Hematopoietic multipotent progenitor cell treated with erythropoietin and hydrocortisone succinate and interleukin-3 and kit ligand, for 6 days (in vitro differentiated cells): ENCODE results near the gene PRSS12.
A peak's percentile ranks its signal among the peaks of the same experiment; 100 is the strongest.
"Not testable (repeated sequence)": the region's sequence is repeated elsewhere in the genome, so short reads cannot be mapped to it uniquely, and the experiment has no call there.

ENCODE experiments used
- DNase-seq: peaks from one replicate; pipeline ENCODE4 v3.0.0-alpha.2; 2015

The PRSS12 gene

DNA sequence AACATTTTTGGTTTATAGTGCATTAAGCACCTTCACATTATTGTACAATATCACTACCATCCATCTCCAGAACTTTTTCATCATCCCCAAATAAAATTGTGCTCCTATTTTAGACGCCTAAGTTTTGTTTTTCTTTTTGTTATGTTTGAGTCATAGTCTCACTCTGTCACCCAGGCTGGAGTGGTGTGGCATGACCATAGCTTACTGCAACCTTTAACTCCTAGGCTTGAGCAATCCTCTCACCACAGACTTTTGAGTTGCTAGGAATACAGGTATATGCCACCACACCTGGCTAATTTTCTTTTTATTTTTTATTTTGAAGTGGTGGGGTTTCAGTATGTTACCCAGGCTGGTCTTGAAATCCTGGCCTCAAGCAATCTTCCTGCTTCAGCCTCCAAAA is 33.9 kb downstream of the PRSS12 start:
- DNase-seq = no peak

DNA sequence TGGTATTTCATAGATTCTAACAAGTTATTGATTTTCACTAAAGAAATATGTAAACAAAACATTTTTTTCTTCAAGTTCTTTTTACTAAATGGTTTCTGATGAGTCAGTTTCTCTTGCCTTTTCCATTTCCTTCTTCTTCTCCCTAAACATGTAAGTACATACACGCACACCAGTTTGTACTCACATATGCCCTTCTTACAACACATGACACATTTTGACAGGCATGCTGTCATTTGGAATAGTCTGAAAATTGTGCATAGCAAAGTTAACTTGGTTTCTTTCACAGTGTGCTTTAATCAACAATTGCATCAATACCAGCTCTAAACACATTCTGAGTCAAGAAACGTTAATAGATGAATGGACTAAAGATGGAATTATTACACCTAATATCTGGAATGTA is 35.1 kb downstream of the PRSS12 start:
- DNase-seq = no peak

DNA sequence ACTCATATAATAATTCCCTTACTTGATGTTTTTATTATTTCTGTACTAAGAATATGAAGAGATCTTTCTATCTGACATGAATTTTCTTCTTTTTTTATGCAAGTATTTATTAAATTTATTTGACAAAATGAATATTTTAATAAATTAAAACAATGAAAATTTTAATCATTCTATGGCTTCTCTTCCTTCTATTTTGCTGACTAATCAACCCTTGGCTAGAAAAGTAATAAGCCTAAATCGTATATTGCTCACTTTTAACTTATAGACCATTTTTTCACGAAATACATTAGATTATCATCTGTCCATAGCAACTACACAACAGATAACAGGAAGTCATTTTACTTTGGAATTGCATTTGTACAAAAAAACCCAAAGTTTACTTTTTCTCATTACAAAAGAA is 38.6 kb downstream of the PRSS12 start:
- DNase-seq = no peak

DNA sequence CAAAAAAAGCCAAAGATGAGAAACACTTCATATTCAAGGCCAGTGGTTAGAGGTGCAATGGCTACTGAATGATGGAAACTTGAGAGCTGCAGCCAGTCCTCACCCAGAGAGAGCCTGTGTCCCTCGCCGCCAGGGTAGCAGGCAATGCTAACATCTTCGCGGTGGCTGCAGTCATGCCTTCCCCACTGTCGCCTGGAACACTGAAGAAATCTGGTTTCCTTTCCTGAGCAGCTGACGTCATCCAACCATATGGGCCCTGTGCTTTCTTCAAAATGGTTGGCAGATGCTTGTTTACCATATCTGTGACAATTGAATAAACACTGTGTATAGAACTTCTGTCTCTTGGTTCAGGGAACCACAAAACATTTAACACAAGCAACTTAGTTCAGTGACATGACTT is 39.7 kb downstream of the PRSS12 start:
- no peak for DNase-seq

DNA sequence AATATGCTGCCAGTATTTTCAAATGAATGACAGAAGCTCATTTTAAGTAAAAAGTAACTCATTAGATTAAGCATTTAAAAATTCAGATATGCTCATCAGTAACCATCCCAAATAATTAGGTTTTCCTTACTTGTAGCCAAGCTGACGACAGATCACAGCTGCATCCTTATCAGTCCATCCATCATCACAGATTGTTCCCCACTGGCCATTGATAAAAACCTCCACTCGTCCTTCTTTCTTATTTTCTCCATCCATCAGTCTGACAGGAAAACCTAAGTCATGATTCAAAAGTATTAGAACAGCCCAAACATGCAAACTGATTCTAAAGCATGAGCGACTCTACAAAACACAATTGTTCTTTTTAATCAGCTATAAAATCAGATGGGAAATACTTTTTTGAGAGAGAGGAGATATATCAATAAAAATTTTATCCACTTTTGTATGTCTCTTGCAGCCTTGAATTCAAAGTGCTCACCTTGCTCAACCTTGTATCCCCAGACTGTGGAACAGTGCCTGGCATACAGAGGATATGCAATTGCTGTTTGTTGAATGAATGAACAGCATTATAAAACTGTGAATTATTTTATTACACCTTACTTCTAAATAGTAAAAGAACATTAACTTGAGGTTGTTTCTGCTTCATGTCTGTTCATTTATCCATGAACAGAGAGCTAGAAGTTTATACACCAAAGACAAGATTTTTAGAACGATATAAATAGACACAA is 44.3 kb downstream of the PRSS12 start:
- DNase-seq = no peak

DNA sequence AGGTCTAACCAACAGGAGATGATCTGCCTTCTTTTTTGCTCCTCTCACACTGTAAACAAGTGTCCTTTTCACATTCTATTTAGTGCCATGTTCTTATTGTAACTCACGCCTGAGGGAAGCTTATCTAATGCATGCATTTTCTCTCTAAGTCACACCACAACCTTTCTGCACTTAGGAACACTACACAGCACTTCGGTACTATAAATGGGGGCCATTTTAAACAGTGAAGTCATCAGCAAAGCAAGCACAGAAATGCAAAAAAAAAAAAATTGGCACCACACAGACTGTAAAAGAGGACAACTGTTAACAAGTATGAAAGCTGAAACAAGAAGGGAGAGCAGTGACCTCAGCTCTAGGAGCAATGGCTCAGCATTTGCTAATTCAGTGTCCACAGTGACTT is 45.2 kb downstream of the PRSS12 start:
- DNase-seq = no peak

DNA sequence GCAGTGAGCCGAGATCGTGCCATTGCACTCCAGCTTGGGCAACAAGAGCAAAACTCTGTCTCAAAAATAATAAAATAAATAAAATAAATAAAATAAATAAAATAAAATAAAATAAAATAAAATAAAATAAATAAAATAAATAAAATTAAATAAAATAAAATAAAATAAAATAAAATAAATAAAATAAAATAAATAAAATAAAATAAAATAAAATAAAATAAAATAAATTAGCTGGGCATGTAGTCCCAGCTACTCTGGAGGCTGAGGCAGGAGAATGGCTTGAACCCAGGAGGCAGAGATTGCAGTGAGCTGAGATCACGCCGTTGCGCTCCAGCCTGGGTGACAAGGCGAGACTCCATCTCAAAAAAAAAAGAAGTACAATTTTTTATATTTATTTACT is 53.2 kb downstream of the PRSS12 start:
- not testable (repeated sequence) for DNase-seq

DNA sequence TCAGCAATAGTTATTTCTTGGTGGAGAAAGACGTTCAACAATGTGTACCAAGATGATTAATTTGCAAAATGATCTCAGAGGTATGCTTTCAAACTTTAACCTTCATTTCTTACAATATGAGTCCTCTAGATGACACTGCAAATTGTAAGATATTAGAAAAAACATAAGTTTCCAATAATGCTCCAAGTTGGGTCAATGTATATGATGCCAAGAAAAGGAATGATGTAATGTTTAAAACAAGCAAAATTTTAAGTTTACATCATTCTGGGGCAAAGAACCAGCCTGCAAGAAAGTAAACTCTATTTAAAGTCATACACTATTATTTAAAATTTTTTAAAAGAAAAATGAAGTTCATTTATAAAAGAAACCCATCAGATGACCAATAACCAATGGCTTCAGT is 56.1 kb downstream of the PRSS12 start:
- DNase-seq = no peak

DNA sequence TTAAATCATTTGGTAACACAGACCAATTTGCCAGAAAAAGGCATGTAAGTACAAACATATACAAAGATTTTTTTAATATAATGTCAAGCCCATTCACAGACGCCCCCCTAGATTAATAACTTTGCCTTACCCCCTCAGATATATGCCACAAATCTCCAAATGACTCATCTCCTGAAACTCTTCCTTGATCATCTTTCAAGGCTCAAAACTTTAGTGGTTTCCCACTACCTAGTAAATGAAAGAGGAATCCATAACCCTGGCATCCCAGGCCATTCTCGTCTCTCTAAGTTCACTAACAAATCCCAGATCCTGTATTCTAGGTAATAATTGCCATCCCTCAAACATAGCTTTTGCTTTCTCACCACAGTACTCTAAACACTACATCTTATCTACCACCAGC is 61.9 kb downstream of the PRSS12 start:
- DNase-seq = no peak

DNA sequence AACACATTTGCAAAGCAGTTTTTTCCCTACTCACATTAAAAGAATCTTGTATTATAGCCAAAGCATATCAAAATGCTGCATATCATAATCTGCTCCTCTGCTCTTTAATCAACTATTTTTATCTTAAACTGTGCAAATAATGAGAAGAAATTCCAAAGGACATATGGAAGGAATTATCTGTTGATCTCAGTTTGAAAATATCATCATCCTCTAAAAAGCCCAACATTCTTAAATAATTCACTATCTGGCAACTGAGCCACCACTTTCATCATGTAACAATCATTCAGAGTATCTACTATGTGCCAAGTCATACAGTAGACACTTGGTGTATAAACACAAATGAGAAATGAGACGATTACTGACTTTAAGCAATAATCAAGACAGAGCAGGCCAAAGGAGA is 63.0 kb downstream of the PRSS12 start:
- DNase-seq = no peak

DNA sequence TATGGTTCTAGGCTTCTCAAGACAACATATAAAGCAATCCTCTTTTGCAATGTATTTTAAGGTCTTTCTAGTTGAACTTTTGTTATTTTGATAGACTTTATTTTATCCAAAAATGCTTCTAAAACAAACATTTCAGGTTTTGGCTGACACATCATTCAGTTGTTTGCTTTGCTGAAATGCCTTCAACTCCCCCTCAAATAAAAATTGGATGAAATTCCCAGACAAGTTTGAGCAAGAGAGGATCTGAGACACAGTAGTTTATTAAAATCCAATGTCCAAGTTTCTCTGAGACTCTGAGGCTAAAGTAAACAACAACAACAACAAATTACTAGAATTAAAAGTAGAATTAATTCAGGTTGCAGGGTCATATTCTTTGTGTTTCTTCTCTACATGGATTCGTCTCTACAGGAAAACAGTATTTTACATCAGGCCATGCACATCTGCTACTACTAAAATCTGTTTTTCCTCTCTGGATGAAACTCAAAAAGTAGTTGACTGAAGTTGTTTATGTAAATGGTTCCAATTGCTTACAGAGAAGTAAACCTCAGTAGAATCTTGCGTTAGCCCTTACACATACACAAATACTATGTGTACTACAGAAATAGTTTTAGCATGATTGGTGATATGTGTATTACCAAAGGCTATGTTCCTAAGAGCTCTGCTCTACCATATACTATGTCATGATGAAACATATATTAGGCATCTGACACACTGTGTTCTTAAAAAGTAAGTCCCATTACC is 64.9 kb downstream of the PRSS12 start:
- no peak for DNase-seq

DNA sequence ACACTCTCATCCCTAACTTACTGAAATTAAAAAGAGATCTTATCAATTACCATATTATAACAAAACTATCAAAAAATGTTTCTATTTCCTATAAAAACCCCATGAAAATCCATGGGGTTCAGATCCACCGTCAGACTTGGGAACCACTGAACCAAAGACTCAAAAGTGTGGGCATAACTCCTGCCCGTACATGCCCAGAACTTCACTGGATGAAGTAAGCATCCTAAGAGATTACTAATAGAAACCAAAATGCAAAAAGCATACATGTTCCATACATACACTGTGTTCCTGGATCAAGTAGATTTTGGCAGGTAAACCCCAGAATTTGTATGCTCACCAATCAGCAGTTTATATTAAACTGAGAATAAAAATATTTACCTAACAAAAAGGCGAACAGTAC is 66.1 kb downstream of the PRSS12 start:
- no peak for DNase-seq

DNA sequence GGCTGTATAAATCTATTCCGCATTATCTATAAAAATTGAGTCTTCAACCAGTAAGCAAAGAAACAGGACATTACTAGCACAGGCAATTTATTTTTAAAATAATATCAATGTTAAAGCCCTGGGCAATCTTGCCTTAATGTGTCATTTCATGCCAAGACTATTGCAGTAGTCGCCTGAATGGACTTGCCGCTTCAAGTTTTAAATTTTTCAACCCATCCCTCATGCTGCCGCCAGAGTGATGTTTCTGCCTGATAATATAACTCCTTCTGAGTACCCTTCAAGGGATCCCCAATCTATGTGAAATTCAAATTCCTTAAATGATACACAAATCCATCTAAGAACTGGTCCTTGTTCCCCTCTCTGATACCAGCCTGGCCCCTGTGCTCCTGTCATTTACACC is 66.9 kb downstream of the PRSS12 start:
- DNase-seq = no peak

DNA sequence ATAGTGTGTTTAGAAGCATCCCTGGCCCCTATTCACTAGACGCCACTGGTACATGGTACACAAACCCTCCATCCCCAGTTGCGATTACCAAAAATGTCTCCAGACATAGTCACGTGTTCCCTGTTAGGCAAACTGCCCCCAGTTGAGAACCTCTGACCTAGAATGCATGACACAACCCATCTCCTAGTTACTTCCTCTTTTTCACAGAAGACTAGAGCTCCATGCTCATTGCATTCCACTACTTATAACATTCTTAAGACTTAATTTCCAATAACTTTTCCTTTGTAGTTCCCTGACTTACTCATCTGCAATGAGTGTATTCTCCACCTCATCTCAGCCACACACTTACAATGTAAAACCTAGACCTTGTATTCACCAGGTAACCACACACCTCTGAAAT is 68.6 kb downstream of the PRSS12 start:
- peak; percentile 56 for DNase-seq

DNA sequence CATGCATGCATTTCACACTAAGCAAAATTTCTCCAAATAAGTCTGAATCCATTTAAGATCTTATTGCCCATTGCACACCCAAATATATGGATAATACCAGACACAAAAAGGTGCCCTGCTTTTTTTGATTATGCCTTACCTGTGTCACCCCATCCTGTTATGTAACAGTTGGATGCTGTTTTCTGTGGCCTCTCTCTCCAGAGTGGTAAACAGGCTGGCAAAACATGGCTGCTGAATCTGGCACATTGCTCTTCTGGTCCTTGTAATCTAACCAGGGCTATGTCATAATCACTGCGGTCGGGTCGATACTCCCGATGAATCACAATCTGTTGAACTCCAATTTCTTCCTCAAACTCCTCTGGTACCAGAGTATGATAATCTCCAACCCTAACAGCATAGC is 70.1 kb downstream of the PRSS12 start:
- peak; percentile 44 for DNase-seq

DNA sequence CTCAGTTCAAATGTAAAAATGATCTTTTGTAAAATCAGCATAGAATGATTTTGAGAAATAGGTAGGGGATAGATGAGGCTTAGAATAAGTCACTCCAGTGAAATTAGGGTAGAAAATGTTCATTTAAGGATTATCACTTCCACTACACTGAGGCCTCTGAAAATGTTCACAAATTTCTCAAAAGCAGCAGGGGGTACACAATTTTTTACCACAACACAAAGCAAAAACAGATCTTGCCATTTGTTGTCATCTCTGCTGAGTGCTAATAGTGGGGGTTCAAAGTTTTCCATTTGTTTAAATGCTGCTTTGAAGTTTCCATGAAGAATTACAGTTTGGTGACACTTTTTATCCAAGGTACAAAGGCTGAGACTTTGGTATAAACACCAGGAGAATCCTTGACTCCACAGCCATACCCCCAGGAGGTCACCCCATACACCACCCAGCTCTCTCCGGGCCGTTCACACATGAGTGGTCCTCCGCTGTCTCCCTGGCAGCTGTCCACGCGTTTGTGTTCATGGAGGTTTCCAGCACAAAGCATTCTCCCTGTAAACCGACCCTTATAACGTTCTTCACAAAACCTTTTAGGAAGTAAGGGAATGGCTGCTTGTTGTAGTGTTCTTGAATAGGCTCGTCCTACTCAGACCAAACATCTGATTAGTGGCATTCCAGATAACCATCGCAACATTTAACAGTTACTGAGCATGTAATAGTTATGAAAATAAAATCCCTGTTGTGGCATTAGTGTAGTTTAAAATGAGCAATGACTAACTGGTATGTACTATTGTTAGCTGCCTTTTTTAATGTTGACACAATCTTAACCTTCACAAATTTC is 71.0 kb downstream of the PRSS12 start:
- peak; percentile 59 for DNase-seq

DNA sequence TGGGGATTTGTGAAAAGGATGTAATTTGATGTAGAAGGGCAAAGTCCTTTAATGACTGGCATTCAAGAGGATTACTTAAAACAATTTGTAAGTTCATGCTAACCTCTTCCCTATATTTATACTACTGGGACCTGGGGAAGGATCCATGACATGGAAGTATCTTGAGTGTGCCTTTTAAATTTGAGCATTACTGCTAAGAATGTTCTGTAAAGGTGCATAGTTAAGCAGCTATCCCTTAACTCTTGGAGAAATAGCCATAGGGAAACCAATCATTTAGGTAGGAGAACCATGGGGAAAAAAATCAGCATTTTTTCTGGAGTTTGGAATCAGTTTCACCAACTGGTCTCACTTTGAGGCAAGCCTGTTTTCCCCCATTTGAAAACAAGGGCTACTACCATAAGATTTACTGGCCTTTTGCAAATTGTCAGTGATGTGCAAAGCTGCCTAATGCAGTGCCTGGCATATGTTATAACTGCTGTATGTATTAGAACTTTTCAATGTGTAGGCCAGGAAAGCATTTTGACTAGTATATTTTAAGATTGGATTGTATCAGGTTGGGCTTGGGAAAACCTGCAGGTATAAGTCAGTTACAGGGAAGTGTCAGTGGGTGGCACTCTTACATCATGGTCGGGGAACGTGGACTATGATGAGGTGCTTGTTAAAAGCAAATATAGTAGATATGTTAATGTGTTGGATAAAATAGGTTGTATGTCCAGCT is 72.1 kb downstream of the PRSS12 start:
- DNase-seq = peak; percentile 82

DNA sequence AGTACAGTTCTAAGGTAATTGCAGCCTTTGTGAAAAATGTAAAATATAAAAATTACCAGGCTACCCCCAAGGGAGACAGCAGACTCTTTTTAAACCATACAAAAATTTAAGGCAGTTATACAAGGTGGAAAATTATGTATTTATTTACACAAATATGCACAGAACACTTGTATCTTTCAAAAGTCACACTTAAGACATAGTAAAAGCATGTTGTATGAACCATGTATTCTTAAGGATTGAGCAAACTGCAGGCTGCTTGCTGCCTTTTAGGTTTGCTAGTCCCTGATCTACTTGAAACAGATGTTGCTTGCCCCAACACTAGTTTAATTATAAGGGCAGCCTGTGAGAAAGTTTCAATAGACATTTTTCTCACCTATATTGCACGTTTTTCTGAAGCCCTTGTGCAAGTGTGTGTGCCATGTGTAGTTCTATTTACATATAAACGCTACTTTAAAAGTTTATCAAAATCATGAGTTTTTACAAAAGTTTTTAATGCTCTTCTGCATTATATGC is 72.8 kb downstream of the PRSS12 start:
- peak; percentile 37 for DNase-seq

DNA sequence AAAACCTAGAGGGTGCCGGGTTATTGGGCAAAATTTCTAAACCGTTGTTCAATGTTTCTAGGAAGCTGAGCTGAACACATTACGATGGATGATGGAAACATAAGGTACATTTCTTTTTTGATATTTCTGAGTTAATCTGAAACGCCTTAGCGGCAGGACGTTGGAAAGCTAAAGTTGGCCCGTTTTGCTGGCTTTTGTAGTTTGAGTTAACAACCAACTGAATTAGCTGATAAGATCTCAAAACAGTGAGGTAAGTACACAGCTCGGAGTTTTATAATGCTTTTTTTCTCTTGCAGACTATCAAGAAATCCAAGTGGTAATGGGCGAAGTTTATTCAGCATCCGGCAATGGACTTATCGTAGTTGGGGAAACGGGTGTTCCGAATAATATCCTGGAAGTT is 73.5 kb downstream of the PRSS12 start:
- peak; percentile 59 for DNase-seq

DNA sequence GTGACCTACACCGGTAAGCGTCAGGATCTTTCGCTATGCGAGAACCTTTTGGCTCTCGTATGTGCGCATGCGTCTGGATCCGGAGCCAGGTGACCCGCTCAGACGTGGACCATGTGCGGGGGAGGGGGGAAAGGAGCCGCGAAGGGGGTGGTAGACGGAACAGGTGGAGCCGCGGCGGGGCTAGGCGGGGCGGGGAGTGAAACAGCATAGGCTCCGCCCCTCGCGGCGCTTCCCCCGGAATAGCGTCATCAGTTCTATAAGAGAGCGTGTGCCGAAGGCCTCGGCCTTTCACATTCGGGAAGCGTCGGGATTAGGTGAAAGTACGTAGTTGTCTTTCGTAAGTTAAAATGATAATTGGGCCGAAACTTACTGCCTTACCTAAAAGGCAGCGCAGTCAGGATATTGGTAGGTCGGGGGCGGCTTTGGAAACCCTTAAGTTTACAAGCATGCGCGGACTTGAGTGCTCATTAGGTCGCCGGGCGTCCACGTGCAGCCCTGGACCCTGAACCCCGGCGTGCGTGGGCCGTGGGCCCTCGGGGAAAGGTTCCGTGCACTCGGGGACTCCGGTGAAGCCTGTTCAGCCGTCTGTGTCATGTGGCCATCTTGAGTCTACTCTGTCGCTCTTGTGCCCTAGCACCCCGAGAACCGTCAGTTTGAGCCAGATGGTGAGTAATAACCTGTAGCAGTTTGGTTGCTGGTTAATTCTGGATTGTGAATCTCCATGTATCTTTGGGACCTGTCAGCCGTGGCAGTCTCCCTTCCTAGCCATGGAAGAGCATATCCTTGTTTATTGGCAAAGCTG is 74.1 kb downstream of the PRSS12 start:
- DNase-seq = peak; percentile 98

DNA sequence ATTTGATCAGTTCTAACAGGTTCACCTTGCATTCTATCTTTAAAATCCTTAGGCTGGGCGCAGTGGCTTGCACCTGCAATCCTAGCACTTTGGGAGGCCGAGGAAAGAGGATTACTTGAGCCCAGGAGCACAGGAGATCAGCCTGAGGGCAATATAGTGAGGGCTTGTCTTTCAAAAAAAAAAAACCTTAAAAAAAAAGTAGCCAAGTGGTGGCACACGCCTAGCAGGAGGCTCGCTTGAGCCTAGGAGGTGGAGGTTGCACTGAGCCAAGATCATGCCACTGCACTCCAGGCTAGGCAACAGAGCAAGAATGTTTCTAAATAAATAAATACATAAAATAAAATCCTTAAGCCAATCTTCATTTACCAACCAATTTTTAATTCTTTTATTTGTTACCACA is 75.6 kb downstream of the PRSS12 start:
- DNase-seq = peak; percentile 21

DNA sequence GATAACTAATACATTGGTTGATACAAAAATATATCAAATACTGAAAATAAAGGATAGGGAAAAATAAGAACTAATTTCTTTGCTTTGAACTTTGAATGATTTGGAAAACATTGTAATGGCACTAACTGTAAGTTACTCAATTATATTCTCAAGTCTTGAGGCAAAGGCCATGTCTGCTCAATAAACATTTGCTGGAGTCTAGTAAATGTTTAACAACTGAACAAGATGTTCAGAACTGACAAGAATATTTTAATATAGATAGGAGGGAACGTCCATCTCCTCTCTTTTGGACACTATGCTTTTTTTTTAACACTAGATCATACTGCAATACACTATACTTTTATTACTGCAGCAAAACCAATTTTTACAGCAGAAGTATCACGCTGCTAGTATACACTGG is 76.2 kb downstream of the PRSS12 start:
- DNase-seq = no peak
